Activated B cell treated with CpG ODN at 0.5 μM for 24 hours (primary cell): ENCODE results near the gene LIPC. TPM values are rescaled to one million over a fixed set of nuclear protein-coding genes. Genes with fewer than 3 reads are reported as not detected.

Experiments
- ATAC-seq: fragments of 200-7000 bp; cut with Tn5 transposase; one replicate; pipeline ENCODE4 v1.10.0; 2021; ENCODE audit warnings: low read depth, mild to moderate bottlenecking, moderate library complexity
- CTCF ChIA-PET: fragments of 350-600 bp; sonication (Branson Sonifier 250); formaldehyde crosslinking; loops from one replicate; lab custom pipeline; 2021; ENCODE audit warnings: antibody characterized with exemption; lab: Charles Lee
- POLR2A ChIA-PET: fragments of 350-600 bp; sonication (Branson Sonifier 250); formaldehyde crosslinking; loops from one replicate; lab custom pipeline; 2021; ENCODE audit warnings: antibody characterized with exemption; lab: Charles Lee
- DNase-seq: peaks from one replicate; pipeline ENCODE4 v3.0.0; 2022
- H3K27ac Mint-ChIP-seq: one replicate; pipeline ENCODE4 v1.8.0; 2020; ENCODE audit warnings: mixed read lengths
- H3K27me3 Mint-ChIP-seq: one replicate; pipeline ENCODE4 v1.8.0; 2021; ENCODE audit warnings: mixed read lengths
- H3K36me3 Mint-ChIP-seq: one replicate; pipeline ENCODE4 v1.8.0; 2021; ENCODE audit warnings: low read depth, mixed read lengths
- H3K4me1 Mint-ChIP-seq: one replicate; pipeline ENCODE4 v1.8.0; 2021; ENCODE audit warnings: mixed read lengths
- H3K4me3 Mint-ChIP-seq: one replicate; pipeline ENCODE4 v1.8.0; 2020; ENCODE audit warnings: mild to moderate bottlenecking, mixed read lengths
- H3K9me3 Mint-ChIP-seq: one replicate; pipeline ENCODE4 v1.8.0; 2020; ENCODE audit warnings: mixed read lengths
- CTCF ChIP-seq: fragments of 200-600 bp; IDR thresholded peaks from one replicate; pipeline ENCODE4 v1.8.0; 2022; ENCODE audit warnings: antibody characterized with exemption, mild to moderate bottlenecking
- intact Hi-C: fragments of 100-400 bp; cut with micrococcal nuclease; formaldehyde crosslinking; loops from one replicate; pipeline ENCODE4 v1.15.1; 2024
- total RNA-seq: library from RNA; stranded (reverse); gene quantifications from 2 replicates; pipeline ENCODE4 v1.2.3, GENCODE V29; 2022

Gene LIPC
- total RNA-seq, 1 donor from 2014 or later: not detected

DNA sequence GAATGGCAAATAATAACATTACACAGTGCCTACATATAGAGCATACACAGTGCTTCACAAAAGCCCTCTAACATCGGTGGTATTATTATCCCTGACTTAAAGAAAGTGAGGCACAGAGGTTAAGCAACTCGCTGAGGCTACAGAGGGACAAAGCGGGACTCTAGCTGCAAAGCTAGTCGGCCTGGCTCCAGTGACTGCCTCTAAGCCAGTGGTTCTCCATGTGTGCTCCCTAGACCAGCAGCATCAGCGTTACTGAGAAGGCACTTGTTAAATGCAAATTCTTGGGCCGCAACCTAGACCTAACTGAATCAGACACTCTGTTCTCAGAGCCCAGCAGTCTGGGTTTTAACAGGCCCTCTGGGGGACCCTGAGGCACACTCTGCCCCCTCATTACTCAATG, 33.1 kb upstream of the LIPC start:
- no peaks in the 10 kb centered on the region for H3K4me1 Mint-ChIP-seq
- no peaks in the 10 kb centered on the region for H3K9me3 Mint-ChIP-seq
- intact Hi-C loops: no loop called here
- ATAC-seq (no peak), DNase-seq (no peak)
- POLR2A ChIA-PET: no interaction called here
- H3K4me3 Mint-ChIP-seq: no peak overlapping the region
- CTCF ChIA-PET: no interaction called here
- H3K27me3 Mint-ChIP-seq: peaks cover 9% of the 10 kb centered on the region
- H3K36me3 Mint-ChIP-seq: no peaks in the 10 kb centered on the region
- no peak overlapping the region for H3K27ac Mint-ChIP-seq
- no peak for TF ChIP-seq CTCF

GRCh38 chr15:58399739-58400138, 32.1 kb upstream of the LIPC start:
- no peak overlapping the region for H3K27ac Mint-ChIP-seq
- POLR2A ChIA-PET: no interaction called here
- DNase-seq: no peak
- H3K27me3 Mint-ChIP-seq: peaks cover 6% of the 10 kb centered on the region
- ATAC-seq: no peak
- intact Hi-C loops: no loop called here
- no peak for TF ChIP-seq CTCF
- H3K4me3 Mint-ChIP-seq: no peak overlapping the region
- H3K9me3 Mint-ChIP-seq: no peaks in the 10 kb centered on the region
- CTCF ChIA-PET: no interaction called here
- no peaks in the 10 kb centered on the region for H3K36me3 Mint-ChIP-seq
- no peaks in the 10 kb centered on the region for H3K4me1 Mint-ChIP-seq

DNA sequence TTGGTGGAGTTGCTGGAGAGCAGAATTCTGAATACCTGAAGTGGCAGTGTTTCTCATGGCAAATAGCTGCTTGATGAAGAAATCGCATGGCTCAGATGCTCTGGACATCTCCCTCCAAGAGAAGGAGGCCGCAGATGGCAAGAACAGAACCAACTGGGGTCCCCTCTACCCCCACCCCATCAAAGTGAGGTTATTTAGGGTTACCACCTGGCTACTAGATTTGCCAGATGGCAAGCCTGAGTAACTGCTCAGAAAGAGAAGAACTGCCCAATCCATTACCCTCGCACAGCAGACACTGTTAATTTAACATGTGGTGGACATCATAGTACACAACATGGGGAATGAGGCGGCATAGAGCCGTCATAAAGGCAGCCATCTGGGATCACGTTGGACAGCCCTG, 30.5 kb upstream of the LIPC start:
- POLR2A ChIA-PET: no interaction called here
- H3K36me3 Mint-ChIP-seq: no peaks in the 10 kb centered on the region
- TF ChIP-seq CTCF: no peak
- H3K27ac Mint-ChIP-seq: no peak overlapping the region
- intact Hi-C loops: no loop called here
- H3K9me3 Mint-ChIP-seq: no peaks in the 10 kb centered on the region
- DNase-seq (no peak), ATAC-seq (no peak)
- H3K4me1 Mint-ChIP-seq: no peaks in the 10 kb centered on the region
- CTCF ChIA-PET: no interaction called here
- H3K4me3 Mint-ChIP-seq: no peak overlapping the region
- H3K27me3 Mint-ChIP-seq: peaks cover 3% of the 10 kb centered on the region

DNA sequence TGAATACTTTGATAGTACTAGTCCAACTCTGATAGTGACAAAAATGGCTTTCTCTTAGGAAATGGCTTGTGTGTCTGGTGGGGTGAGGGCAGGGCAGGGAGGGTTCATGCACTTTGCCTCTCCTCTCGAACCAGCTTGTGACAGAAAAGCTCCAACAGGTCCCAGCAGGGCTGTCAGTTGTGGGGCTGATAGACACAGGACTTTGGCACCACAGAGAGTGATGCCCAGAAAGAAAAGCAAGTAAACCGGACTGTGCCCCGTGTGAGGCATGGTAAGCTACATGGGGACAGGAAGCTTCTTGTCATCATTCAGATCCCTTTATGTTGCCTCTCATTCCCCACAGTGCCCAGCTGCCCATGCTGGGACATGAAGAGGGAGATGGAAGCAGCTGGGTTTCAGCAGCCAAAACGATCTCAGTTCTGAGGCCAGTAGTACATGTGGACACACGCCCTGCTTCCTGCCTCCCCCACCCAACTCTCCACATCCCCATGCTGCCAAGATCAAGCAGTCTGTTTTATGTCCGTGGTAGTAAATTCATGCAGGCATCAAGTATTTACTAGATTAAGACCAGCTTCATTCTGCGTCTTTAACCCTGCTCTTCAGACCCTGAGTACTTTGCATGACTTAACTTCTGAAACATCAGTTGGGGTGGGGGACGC, 29.7 kb upstream of the LIPC start:
- Mint-ChIP-seq H3K27me3 (peaks cover 3% of the 10 kb centered on the region), H3K36me3 (no peaks in the 10 kb centered on the region), H3K4me3 (no peak overlapping the region), H3K9me3 (no peaks in the 10 kb centered on the region), H3K27ac (no peak overlapping the region), H3K4me1 (no peaks in the 10 kb centered on the region)
- intact Hi-C loops: no loop called here
- no peak for TF ChIP-seq CTCF
- POLR2A ChIA-PET: no interaction called here
- ATAC-seq (no peak), DNase-seq (no peak)
- CTCF ChIA-PET: no interaction called here

- Mint-ChIP-seq H3K9me3 (no peaks in the 10 kb centered on the region), H3K4me1 (no peaks in the 10 kb centered on the region), H3K36me3 (no peaks in the 10 kb centered on the region), H3K27ac (no peak overlapping the region), H3K27me3 (peaks cover 6% of the 10 kb centered on the region), H3K4me3 (no peak overlapping the region)
- ChIA-PET CTCF (no interaction called here), POLR2A (no interaction called here)
- DNase-seq (no peak), ATAC-seq (no peak)
- intact Hi-C loops: no loop called here
- no peak for TF ChIP-seq CTCF
Measured at GRCh38 chr15:58403581-58403980, 28.2 kb upstream of the LIPC start.
